CD4-positive, alpha-beta T cell treated with Interleukin-17A for 1 hour (primary cell): ENCODE data around the gene STK40.

ENCODE experiments used
- DNase-seq: peaks from one replicate; pipeline ENCODE4 v3.0.0-alpha.2; 2020

Gene STK40

DNA sequence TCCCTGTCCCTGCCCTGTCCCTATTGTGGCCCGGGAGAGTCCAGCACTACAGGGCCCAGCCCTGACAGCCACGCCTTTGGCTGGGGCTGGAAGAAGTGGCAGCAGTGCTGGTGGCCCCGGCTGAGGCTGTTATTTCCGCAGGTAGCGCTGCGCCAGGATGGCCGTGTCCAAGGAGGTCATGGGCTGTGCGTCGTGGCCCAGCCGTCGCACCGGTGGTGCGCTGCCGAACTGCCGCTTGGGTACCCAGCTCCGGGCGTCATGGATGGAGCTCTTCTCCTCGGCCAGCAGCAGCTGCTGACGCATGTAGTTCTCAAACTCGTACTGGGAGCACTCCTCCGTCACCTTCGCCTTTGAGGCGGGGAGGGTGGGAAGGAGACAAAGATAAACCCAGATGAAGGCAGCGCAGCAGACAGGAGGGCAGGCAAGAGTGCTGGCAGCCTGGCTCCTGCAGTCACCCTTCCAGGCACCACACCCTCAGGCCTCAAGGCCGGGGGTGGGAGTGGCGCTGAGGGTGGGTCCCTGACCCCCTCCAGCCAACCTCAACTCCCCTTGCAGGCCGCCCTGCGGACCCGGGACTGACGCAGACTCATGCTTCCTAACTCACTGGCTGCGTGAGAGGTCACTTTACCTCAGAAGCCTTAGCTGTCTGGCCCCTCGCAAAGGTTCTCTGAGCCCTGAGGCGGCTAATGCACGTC, 44.0 kb downstream of the STK40 start:
- no peak for DNase-seq

DNA sequence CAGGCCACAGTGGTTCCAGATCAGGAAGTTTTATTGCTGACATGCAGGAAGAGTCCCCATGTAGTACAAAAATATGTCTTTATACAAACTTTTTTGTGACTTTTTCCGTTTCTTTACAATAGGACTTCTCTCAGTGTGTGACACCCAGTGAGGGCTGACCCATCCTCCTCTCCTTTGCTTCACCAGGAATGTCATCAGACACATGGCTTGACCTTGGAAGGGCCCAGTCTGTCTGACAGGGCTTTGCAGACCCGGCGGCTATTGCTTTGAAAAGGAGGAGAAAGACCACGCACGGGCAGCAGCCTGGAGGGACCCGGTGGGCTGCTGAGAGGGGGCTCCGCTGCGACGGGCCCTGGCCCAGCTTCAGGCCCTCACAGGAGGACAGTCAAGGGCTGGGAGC, 46.1 kb downstream of the STK40 start:
- DNase-seq, result no peak

DNA sequence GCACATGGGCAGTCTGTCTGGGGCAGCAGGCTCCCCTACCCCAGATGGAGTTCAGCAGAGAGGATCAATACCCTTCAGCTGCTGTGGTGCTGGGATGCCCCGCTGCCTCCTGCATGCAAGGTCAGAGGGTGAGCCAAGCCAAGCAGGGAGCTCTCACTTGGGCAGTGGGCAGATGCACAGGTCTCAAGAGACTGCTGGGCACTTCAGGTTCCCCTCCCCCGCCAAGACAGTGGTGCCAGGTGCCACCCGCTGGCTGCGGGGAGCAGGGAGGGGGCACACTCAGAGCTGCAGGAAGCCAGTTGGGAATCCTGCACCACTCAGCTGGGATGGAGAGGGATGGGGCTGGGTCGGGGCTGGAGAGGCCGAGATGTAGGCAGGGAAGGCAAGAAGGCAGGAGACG, 46.5 kb downstream of the STK40 start:
- DNase-seq, result no peak

DNA sequence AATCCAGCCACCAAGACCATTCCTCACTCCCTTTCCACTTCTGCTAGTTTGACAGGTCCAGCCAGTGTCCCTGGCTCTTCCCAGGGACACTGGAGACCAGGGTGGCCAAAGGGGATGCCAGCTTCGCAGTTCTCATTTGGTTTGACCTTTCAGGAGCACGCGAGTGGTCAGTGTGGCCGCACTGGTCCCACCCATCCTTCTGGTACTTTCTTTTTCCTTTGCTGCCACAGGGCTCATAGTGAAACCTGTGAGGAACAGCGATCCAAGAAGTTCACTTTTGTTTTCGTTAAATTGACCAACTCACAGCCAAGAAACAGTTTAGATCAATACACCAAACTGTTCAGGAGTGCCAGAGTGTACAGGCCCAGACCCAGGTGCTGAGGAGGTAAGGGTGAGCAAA, 47.9 kb downstream of the STK40 start:
- no peak for DNase-seq

DNA sequence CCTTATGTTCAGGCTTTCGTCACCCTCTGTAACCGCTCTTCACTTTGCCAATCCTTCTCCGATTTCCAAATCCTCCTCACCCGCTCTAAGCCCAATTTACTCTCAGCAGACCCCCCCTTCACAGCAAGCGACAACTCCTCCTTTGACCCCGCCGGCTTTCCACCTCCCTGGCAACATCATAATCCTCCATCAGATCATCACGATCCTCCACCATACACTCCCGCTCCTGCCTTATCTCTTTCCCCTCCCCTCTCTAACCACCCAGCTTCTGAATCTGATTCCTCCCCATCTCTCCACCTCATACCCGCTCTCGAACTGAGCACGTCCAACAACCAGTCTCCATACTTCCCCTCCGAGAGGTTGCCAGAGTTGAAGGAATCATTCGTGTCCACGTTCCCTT, 54.8 kb downstream of the STK40 start:
- DNase-seq, result no peak

DNA sequence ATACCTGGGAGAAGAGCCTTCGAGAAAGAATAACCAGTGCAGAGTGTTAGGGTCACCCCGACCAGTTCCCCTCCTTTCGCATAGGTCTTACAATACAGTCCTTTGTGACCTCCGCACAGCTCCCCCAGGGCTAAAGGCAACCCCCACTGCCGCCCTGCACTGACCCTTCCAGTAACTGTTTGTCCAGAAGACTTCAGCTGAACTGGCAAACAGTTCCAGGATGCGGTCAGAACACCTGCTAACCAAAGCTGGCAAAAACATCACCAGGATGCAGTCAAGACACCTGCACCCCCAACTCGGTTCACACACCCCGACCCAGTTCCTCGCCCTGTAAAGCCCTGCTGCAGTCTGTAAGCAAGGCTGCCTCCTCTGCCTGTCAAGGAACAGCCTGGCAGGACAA, 55.9 kb downstream of the STK40 start:
- DNase-seq, result no peak

DNA sequence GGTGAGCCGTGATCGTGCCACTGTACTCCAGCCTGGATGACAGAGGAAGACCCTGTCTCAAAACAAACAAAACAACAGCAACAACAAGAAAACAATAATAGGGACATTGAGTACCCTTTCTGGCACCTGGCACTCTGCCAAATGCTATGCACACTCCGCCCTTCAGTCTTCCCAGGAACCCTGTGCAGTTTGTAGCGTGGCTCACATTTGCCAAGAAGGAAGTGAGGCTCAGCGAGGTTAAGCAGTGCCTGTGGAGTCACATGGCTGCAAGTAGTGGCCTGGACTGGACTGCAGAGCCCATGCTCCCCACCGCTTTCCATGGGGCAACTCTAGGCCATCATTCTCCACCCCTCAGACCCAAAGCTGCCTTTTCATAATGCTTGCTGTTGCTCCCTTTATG, 57.0 kb downstream of the STK40 start:
- no peak for DNase-seq

DNA sequence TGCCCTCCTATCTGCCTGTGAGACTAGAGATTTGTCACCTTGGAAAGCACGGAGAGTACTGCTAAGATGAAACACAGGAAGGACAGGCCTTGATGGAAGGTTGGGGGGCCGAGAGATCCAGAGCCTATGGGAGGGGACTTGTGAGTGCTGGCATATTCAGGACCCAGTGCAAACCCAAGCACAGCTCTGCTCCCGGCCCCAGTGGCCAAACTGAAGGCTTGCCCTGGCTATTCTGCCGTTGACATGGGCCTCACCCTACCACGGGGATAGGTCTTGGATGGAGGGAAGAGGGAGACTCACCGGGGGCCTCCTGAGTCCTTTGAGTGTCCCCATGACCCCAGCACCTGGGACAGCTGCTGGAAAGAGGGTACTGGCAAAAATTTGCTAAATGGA, 57.6 kb downstream of the STK40 start:
- no peak for DNase-seq

DNA sequence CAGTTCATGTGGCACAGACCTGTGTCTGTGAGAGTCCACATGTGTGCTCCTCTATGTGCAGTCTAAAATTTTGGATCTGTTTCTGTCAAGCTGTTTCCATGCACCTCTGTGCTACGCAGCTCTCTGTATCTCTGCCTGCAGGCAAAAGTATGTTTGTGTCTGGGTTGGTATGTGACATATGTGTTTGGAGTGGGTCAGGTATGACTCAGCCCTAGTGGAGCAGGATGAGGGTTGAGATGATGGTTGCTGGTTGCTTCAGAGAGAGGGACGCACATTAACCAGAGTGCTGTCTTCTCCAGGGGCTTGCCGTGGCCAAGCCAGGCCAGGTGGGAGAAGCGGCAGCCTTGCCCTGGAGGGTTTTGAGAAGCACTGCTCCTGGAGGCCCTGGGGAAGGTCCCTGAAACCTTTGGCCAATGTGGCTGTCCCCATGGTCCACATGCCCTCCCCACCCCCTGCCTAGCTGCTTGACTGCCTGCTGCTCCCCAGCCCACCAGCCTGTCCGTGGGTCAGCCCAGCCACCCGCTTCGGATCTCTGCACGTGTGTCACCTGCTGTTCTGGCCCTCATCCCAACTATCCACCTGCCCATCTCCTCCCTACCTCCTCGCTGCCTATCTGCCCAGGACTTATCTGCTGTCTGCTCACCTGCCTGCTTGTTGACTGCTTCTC, 58.2 kb downstream of the STK40 start:
- no peak for DNase-seq

DNA sequence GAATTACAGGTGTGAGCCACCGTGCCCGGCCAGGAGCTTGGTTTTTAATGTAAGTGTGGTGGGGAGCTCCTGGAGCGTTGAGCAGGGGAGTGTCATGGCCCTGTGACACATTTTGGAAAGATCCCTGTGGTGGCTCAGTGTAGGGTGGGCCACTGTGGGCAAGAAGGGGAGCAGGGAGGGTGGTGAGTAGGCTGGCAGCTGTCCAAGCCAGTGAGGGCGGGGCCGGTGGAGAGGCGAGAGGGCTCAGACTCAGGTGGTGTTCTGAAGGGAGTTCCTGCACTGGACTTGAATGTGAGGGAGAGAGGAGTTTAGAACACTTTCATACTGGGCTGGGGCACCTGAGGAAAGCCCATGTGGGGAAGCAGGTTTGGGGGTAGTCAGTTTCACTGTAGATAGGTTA, 59.2 kb downstream of the STK40 start:
- no peak for DNase-seq

DNA sequence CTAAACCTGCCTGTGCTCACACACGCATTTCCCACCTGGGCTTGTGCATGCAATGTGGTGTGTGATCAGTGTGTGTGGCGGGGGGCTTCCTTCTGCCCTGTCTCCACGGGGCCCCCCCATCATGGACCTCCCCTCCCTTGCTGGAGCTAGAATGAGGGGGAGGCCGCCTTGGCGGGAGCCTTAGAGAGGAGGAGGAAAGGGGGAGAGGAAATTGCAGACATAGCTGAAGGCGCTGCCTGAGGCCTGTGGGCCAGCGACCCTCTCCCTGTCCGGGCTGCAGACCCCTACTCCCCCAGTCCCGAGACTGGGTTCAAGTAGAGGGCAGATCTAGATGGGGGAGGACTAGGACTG, 61.4 kb downstream of the STK40 start:
- no peak for DNase-seq

DNA sequence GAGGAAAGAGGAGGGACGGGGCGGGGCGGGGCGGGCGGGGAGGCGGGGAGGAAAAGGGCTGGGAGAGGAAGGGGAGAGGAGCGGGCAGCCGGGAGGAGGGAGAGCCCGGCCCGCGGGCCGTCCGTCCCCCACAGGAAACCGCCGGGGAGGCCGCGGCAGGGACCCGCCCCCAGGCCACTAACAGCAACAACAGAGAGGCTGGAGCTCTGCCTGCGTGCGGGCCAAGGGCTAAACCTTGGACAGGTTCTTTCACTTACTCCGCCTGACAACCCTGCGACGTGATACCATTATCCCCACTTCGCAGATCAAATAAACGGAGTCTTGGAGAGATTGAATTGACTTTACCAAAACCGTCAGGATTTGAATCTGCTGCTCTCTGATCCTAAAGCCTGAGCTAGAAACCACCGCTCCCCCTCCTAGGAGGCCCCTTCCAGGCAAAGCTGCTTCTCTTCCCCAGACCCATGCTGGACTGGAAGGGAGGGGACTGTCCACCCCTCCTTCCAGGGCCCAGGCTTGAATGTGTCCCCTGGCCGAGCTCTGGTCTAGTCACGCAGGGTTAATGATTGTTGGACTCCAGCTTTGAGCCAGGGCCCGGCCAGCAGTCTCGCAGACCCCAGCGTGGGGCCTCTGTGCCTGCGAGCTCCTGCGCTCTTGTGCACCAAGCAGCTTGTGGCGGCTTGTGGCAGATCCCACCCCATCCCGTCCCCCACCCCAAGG, 61.9 kb downstream of the STK40 start, which contains the start of gene EVA1B:
Gene EVA1B (minus strand): TSS at position 10 of the 717 bp plus-strand sequence. CDS start 608 bp downstream, outside the sequence.
- peak; percentile 47 for DNase-seq

DNA sequence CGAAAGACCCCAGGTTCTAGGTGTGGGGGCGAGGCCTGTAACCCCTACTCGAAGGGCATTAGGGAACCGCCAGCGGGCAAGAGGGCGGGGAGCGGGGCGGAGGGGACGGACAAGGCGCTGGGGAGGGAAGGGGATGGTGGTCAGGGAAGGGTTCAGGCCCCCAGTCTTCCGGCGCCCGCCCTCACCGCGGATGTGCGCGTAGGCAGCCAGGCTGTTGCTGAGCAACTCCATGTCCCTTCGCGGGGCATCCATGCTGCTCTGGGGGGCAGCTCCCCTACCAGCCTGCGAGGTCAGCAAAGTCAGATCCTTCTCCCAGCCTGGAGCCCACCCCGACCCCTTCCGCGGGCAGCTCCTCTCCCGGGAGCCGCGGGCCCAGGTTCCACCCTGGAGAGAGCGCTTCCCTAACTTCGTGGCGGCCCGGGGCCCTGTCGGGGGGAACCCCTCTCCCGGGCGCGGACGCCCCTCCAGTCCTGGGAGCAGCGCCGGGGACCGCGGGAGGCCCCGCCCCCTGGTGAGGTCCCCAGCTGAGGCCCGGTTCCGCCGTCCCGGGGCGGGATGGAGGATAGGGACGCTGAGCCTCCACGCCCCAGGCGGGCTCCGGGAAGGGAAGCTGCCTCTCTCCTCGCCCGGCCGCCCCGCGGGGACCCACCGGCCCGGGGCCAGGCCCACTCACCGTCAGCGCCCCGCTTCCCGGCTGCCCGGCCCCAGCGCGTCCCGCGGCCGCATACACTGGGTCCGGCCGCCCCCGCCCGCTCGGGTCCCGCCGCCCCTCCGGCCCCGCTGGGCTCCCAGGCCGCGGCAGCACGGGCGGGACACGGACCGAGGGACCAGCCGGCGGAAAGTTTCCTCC, 62.7 kb downstream of the STK40 start:
- peak; percentile 44 for DNase-seq

DNA sequence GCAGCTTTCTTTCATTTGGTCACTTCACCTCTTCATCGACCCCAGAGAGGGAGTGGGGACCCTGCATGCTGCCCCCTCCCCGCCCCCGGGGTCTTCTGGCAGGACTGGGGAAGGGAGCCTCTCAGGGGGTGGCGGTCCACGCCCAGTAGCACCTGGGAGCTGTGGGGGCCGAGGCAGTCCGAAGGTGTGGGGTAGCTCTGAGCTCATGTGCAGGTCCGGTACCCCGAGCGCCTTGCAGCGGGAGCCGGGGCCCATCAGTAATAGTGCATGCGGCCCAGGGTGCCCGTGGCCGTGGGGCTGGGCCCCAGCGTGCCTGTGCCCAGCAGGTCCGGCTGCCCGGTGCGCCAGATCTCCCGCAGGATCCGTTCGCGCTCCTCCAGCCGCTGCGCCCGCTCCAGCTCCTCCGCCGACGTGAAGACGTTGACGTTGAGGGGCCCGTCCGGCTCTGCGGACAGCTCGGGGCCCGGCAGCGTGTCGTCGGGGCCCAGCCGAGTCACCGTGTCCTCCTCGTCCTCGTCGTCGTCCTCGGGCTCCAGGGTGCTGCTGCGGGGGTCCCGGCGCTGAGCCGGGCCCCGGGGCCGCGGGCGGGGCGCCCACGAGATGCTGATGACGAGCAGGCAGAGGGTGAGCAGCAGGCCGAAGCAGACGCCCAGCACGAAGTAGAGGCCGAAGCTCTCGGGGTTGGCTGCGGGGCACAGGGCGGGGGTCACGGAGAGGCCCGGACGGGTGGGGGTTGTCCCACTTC, 63.5 kb downstream of the STK40 start:
- DNase-seq, result no peak

DNA sequence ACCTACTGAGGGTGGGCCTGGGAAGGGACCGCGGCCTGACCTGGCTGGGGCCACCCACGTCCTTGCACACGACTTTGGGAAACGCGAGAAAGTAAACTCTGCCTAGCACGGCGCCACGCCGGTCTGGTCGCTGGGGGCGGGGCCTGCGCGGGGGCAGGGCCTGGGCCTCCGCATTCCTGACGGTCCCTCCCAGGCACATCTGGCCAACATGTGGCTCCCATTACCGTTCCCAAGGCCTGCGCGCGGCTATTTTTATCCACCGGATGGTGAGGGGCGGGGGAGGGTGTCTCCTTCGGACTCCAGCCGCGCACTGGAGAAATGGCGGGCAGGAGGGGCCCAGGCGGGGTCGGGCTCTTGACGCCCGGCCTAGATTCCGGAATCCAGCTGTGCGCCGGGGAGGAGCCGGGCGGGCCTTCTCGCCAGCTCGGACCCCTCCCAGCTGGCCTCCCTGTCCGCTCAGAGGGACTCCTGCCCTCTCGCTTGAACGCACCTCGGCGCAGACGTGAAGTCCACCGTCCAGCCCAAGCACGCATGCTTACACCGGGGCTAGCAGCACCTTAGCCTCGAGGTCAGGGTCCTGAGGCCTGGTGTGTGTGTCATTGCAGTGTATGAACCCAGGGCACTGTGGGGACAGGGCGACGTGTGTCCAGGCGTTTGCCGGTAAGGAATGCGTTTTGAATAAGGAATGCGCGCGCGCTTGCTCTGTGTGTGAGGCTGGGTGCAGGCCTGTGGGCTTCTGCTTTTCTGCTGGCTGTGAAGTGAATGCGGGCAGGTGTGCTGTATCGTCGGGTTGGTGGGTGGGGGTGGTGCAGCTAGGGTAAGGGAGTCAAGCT, 64.4 kb downstream of the STK40 start:
- DNase-seq, result peak; percentile 30

DNA sequence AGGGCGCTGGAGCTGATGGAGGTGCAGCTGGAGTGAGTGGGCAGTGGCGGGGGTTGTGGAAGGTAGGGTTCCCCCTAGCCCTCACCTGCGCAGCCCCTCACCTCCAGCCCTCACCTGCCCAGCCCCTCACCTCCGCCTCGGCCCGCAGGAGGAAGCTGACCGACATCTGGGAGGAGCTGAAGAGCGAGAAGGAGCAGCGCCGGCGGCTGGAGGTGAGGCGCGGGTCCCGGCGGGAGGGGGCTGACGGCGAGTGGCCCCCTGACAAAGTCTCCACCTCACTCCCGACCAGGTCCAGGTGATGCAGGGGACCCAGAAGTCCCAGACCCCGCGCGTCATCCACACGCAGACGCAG, 65.0 kb downstream of the STK40 start:
- DNase-seq, result no peak

DNA sequence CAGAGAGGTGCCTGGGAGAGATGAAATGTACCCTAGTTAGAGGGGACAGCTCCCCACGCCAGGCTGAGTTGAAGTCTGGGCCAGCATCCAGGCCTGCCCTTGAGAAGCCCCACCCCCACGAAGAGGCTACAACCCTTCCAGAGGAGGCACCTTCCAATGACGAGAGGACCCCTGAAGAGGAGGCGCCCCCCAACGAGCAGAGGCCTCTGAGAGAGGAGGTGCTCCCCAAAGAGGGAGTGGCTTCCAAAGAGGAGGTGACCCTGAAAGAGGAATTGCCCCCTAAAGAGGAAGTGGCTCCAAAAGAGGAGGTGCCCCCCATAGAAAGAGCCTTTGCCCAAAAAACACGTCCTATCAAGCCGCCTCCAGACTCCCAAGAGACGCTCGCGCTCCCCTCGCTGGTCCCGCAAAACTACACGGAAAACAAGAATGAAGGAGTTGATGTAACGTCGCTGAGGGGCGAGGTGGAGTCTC, 65.4 kb downstream of the STK40 start:
- no peak for DNase-seq

DNA sequence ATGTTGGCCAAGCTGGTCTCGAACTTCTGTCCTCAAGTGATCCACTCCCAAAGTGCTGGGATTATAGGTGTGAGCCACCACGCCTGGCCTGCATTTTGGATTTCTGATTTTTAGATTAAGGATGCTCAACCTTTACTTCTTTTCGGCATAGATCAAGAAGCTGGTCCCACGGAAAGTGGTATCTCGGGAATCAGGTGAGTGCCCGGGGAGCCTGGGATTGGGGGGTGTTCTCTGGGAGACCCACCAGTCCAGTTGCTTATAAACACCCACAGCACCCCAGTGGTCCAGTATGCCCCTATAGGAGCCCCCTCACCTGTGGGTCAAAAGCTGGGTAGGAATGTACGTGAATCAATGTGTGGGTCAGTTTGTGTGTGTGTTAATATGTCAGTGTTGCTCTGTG, 76.3 kb downstream of the STK40 start:
- no peak for DNase-seq

DNA sequence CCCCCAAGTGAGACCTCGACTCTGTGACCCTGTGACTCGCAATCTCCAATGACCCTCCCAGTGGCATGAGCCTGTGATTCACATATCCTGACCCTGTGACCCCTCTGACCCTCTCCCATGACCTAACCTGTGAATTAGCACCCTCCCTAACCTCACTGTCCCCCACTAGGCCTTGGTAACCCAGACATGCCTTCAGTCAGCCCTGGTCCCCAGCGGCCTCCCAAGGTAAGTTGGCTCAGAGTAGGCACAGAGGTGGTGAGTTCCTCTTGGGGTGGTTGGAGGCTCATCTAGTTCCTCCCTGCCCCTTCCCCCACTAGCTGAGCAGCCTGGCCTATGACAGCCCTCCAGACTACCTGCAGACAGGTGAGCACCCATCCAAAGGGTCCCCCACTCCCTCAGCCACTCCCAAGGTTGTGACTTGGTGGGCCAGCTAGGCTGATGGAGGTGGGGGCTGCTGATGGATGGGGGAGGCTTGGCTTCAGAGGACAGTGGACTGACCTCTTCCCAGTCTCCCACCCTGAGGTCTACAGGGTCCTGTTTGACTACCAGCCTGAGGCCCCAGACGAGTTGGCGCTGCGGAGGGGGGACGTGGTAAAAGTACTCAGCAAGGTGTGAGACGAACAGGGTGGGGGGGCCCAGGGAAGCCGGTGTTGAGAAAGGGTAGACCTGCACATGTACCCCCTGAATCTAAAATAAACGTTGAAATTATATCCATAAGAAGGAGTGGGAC, 78.0 kb downstream of the STK40 start:
- DNase-seq, result no peak

DNA sequence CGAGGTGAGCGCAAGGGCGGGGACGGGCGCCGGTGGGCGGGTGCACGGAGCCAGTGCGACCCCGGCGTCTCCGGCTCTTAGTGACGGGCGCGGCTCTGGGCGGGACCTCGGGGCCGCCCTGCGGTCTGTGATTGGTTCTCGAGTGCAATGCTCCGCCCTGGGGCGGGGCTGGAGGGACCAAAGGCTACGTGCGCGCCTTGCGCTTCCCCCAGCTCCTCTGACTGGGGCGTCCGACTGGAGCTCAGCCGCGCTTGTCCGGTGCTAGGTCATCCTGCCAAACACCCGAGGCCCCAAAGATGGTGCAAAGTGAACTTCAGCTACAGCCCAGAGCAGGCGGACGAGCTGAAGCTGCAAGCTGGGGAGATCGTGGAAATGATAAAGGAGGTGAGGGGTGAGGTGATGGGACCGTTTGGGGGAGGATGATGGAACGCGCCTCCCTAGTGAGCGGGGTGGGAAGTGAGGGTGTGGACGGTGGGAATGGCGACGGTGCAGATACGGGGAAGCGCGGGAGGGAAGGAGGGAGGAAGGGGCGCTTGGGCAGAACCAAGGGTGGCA, 78.7 kb downstream of the STK40 start:
- peak; percentile 95 for DNase-seq
